Liver (tissue), 9 donors: ENCODE data around the gene ALS2CL. TPM values are rescaled to one million over a fixed set of nuclear protein-coding genes. Genes with fewer than 3 reads are reported as not detected.

ENCODE experiments used
- DNase-seq: peaks from one replicate; pipeline ENCODE4 v3.0.0-alpha.2; 2017; ENCODE audit warnings: low spot score
- H3K27ac ChIP-seq, 2 donors: one replicate each; pipeline ENCODE4 v1.7.0; 2013; ENCODE audit warnings: inconsistent platforms in 2 of 2, low read length in 2 of 2, control low read depth in 1 of 2, low read depth in 1 of 2, mild to moderate bottlenecking in 1 of 2
- H3K27me3 ChIP-seq, 4 donors: one replicate each; pipeline versions ENCODE4 v1.6.1 to v1.7.0; 2013; ENCODE audit warnings: low read length in 3 of 4, inconsistent platforms in 1 of 4, mild to moderate bottlenecking in 1 of 4, moderate library complexity in 1 of 4; ENCODE audit not compliant: control insufficient read depth in 4 of 4, insufficient read depth in 4 of 4
- H3K36me3 ChIP-seq, 4 donors: one replicate each; pipeline versions ENCODE4 v1.6.1 to v1.7.0; 2013; ENCODE audit warnings: low read length in 3 of 4, mild to moderate bottlenecking in 3 of 4, low read depth in 1 of 4, moderate library complexity in 1 of 4; ENCODE audit not compliant: control insufficient read depth in 4 of 4, insufficient read depth in 3 of 4
- H3K4me1 ChIP-seq, 4 donors: one replicate each; pipeline versions ENCODE4 v1.6.1 to v1.7.0; 2013; ENCODE audit warnings: low read length in 3 of 4, mild to moderate bottlenecking in 3 of 4, moderate library complexity in 1 of 4; ENCODE audit not compliant: control insufficient read depth in 4 of 4, insufficient read depth in 4 of 4
- H3K4me3 ChIP-seq, 3 donors: one replicate each; pipeline versions ENCODE4 v1.6.1 to v1.7.0; 2013; ENCODE audit warnings: low read length in 3 of 3, control low read depth in 1 of 3, low read depth in 1 of 3, mild to moderate bottlenecking in 1 of 3
- H3K9ac ChIP-seq, 2 donors: one replicate each; pipeline ENCODE4 v1.7.0; 2013; ENCODE audit warnings: low read length in 2 of 2, mild to moderate bottlenecking in 2 of 2, moderate library complexity in 2 of 2, control low read depth in 1 of 2, low read depth in 1 of 2
- H3K9me3 ChIP-seq, 4 donors: one replicate each; pipeline versions ENCODE4 v1.6.1 to v1.7.0; 2013; ENCODE audit warnings: low read length in 3 of 4; ENCODE audit not compliant: control insufficient read depth in 4 of 4
- ATF3 ChIP-seq: IDR thresholded peaks from 2 replicates; pipeline ENCODE4 v1.6.1; 2016; ENCODE audit warnings: antibody characterized with exemption
- CTCF ChIP-seq: fragments of 150-350 bp; IDR thresholded peaks from 2 replicates; pipeline ENCODE4 v1.5.1; 2017; ENCODE audit warnings: improper control_type of control experiment, low read depth, low read length; ENCODE audit not compliant: missing input control
- EGR1 ChIP-seq, 2 donors: IDR thresholded peaks; 2 replicates each; pipeline ENCODE4 v1.6.1; 2016 to 2018; ENCODE audit warnings: antibody characterized with exemption in 2 of 2, low read depth in 2 of 2
- FOXA1 ChIP-seq: IDR thresholded peaks from 2 replicates; pipeline ENCODE4 v1.6.1; 2016; ENCODE audit warnings: antibody characterized with exemption
- FOXA2 ChIP-seq: IDR thresholded peaks from 2 replicates; pipeline ENCODE4 v1.6.1; 2016; ENCODE audit warnings: antibody characterized with exemption
- GABPA ChIP-seq, 2 donors: IDR thresholded peaks in 1 of 2; conservative IDR thresholded peaks in 1 of 2; 2 replicates each; pipeline ENCODE4 v1.6.1; 2016; ENCODE audit warnings: antibody characterized with exemption in 2 of 2, mild to moderate bottlenecking in 1 of 2, moderate library complexity in 1 of 2
- HNF4A ChIP-seq, 2 donors: conservative IDR thresholded peaks; 2 replicates each; pipeline ENCODE4 v1.6.1; 2016; ENCODE audit warnings: antibody characterized with exemption in 2 of 2, mild to moderate bottlenecking in 2 of 2
- HNF4G ChIP-seq: IDR thresholded peaks from 2 replicates; pipeline ENCODE4 v1.6.1; 2016; ENCODE audit warnings: antibody characterized with exemption
- JUND ChIP-seq, 2 donors: IDR thresholded peaks; 2 replicates each; pipeline ENCODE4 v1.6.1; 2016; ENCODE audit warnings: antibody characterized with exemption in 2 of 2
- NR2F2 ChIP-seq: IDR thresholded peaks from 2 replicates; pipeline ENCODE4 v1.6.1; 2016; ENCODE audit warnings: antibody characterized with exemption
- RAD21 ChIP-seq, 2 donors: IDR thresholded peaks; 2 replicates each; pipeline ENCODE4 v1.6.1; 2016; ENCODE audit warnings: antibody characterized with exemption in 2 of 2, mild to moderate bottlenecking in 2 of 2
- RXRA ChIP-seq, 2 donors: IDR thresholded peaks; 2 replicates each; pipeline ENCODE4 v1.6.1; 2017 to 2018; ENCODE audit warnings: antibody characterized with exemption in 2 of 2, mild to moderate bottlenecking in 1 of 2
- SP1 ChIP-seq: IDR thresholded peaks from 2 replicates; pipeline ENCODE4 v1.6.1; 2018; ENCODE audit warnings: antibody characterized with exemption, mild to moderate bottlenecking
- TAF1 ChIP-seq: conservative IDR thresholded peaks from 2 replicates; pipeline ENCODE4 v1.6.1; 2016; ENCODE audit warnings: antibody characterized with exemption, mild to moderate bottlenecking
- YY1 ChIP-seq: IDR thresholded peaks from 2 replicates; pipeline ENCODE4 v1.6.1; 2016; ENCODE audit warnings: antibody characterized with exemption, mild to moderate bottlenecking
- WGBS: extraction: QIAGEN DNeasy Blood & Tissue Kit; methylation state at CpG from one replicate; pipeline ENCODE4 v1.1.7; 2013; 5-methylcytosine and 5-hydroxymethylcytosine counted together
- polyA plus RNA-seq, 2 donors: library from polyadenylated mRNA; stranded (reverse) in 1 of 2; unstranded in 1 of 2; fragments of 200-250 nt in 1 of 2; fragments of >200 nt in 1 of 2; fragmentation: Nextera tagmentation in 1 of 2; extraction: Ambion mirVana in 1 of 2; gene quantifications; one replicate each; pipeline versions ENCODE4 v1.2.1 to v1.2.3, GENCODE V29; 2013 to 2015
- total RNA-seq, 2 donors: library from RNA; depleted of rRNA; stranded (reverse); fragments of >200 nt; gene quantifications; one replicate each; pipeline ENCODE4 v1.2.3, GENCODE V29; 2014
- TF ChIP-seq, protein P1 (sequence below): IDR thresholded peaks from 2 replicates; pipeline ENCODE4 v1.6.1; 2016; ENCODE audit warnings: antibody characterized with exemption, mild to moderate bottlenecking
- TF ChIP-seq, protein P2 (sequence below): IDR thresholded peaks from 2 replicates; pipeline ENCODE4 v1.6.1; 2016; ENCODE audit warnings: antibody characterized with exemption
- donor health status: healthy.
- donor health status: healthy.
- donor health status: healthy.
- donor health status: healthy.
- donor health status: healthy.

ALS2CL gene
- total and polyA plus RNA-seq, 4 donors: 0.51 to 22.9 (median 5.7) TPM

GRCh38 chr3:46632792-46633191, 60.7 kb downstream of the ALS2CL start (continued):
- TF ChIP-seq, protein P1, sequence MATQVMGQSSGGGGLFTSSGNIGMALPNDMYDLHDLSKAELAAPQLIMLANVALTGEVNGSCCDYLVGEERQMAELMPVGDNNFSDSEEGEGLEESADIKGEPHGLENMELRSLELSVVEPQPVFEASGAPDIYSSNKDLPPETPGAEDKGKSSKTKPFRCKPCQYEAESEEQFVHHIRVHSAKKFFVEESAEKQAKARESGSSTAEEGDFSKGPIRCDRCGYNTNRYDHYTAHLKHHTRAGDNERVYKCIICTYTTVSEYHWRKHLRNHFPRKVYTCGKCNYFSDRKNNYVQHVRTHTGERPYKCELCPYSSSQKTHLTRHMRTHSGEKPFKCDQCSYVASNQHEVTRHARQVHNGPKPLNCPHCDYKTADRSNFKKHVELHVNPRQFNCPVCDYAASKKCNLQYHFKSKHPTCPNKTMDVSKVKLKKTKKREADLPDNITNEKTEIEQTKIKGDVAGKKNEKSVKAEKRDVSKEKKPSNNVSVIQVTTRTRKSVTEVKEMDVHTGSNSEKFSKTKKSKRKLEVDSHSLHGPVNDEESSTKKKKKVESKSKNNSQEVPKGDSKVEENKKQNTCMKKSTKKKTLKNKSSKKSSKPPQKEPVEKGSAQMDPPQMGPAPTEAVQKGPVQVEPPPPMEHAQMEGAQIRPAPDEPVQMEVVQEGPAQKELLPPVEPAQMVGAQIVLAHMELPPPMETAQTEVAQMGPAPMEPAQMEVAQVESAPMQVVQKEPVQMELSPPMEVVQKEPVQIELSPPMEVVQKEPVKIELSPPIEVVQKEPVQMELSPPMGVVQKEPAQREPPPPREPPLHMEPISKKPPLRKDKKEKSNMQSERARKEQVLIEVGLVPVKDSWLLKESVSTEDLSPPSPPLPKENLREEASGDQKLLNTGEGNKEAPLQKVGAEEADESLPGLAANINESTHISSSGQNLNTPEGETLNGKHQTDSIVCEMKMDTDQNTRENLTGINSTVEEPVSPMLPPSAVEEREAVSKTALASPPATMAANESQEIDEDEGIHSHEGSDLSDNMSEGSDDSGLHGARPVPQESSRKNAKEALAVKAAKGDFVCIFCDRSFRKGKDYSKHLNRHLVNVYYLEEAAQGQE: peak; percentile 72
- TF ChIP-seq JUND (IDR thresholded peaks at IDR 0.05): peak; percentile 43 to 72
- no peak for TF ChIP-seq GABPA (IDR thresholded peaks at IDR 0.05 in 1 of 2, conservative IDR thresholded peaks at IDR 0.05 in 1 of 2)
- TF ChIP-seq FOXA2: peak; percentile 49
- TF ChIP-seq, protein P2, sequence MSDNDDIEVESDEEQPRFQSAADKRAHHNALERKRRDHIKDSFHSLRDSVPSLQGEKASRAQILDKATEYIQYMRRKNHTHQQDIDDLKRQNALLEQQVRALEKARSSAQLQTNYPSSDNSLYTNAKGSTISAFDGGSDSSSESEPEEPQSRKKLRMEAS: peak; percentile 99

DNA sequence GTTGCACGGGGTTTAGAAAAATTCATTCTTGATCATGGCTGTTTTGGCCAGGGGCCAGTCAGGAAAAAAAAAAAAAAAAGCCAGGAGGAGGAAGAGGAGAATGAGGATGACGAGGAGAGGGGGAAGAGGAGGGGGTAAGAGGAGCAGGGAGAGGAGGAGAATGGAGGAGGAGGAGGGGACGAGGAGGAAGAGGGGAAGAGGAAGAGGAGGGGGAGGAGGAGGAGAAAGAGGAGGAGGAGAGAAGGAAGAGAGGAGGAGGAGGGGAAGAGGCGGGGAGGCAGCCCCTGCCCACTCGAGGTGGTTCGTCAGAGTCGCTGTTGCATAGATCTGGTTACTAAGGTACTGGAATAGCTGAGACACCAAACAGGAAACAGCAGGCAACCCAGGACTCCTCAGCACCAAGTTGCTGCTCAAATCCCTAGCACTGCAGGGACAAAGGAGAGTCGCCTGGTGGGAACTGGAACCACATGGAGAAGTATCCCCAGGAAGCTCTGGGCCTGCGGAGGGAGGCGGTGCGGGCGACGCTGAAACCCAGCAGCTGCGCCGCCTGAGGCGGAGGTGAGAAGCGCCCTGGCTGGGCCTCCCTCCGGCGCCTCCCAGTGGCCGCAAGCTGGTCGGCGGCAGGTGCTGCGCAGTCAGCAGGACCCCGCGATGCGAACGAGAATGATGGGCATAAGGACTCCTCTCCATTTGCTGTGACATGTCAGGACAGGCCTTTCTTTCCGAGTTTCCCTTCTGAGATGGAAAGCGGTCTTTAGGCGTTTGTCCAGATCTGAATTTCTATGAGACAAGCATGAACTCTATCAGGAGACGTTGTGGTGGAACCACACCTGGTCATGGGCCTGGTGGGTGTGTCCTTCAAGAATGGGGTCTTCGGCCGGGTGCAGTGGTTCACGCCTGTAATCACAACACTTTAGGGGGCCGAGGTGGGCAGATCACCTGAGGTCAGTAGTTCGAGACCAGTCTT, 63.6 kb downstream of the ALS2CL start:
- Histone ChIP-seq H3K4me3 (no peak overlapping the region), H3K9ac (no peak overlapping the region), H3K27me3 (no peaks in the 10 kb centered on the region), H3K27ac (peak overlapping the region in 1 of 2 donors; percentile 32), H3K36me3 (no peaks in the 10 kb centered on the region), H3K4me1 (peaks cover 2 to 16% (median 14%) of the 10 kb centered on the region in 4 donors), H3K9me3 (no peaks in the 10 kb centered on the region)
- DNase-seq: peak; percentile 83
- 42% methylated on average over 36 of the region's 36 CpGs for WGBS
- no peak for TF ChIP-seq YY1
- no peak for TF ChIP-seq ATF3
- TF ChIP-seq HNF4A (conservative IDR thresholded peaks at IDR 0.05): no peak
- TF ChIP-seq FOXA2: no peak
- no peak for TF ChIP-seq FOXA1
- no peak for TF ChIP-seq RXRA (IDR thresholded peaks at IDR 0.05)
- TF ChIP-seq TAF1: no peak
- TF ChIP-seq, protein P2: no peak
- TF ChIP-seq, protein P1: no peak
- no peak for TF ChIP-seq JUND (IDR thresholded peaks at IDR 0.05)
- TF ChIP-seq HNF4G: no peak
- TF ChIP-seq RAD21 (IDR thresholded peaks at IDR 0.05): peak; percentile 73 to 90
- TF ChIP-seq CTCF: peak; percentile 87
- TF ChIP-seq SP1: no peak
- TF ChIP-seq GABPA (IDR thresholded peaks at IDR 0.05 in 1 of 2, conservative IDR thresholded peaks at IDR 0.05 in 1 of 2): no peak
- no peak for TF ChIP-seq NR2F2
- no peak for TF ChIP-seq EGR1 (IDR thresholded peaks at IDR 0.05; ENCODE audit: low read depth in 2 of 2)
